Brain microvascular endothelial cell (primary cell): ENCODE data around the gene GNA12.

Source experiments
- DNase-seq: peaks from one replicate; pipeline ENCODE4 v3.0.0-alpha.2; 2020
- H3K27ac ChIP-seq: fragments of 250-450 bp; sonication (Bioruptor Pico); 2 replicates; pipeline ENCODE4 v1.5.1; 2020; ENCODE audit warnings: mild to moderate bottlenecking, moderate library complexity
- H3K27me3 ChIP-seq: fragments of 250-450 bp; sonication (Bioruptor Pico); replicated peaks from 2 replicates; pipeline ENCODE4 v1.5.1; 2020; ENCODE audit warnings: mild to moderate bottlenecking
- H3K36me3 ChIP-seq: fragments of 250-450 bp; sonication (Bioruptor Pico); replicated peaks from 2 replicates; pipeline ENCODE4 v1.5.1; 2020; ENCODE audit warnings: mild to moderate bottlenecking
- H3K4me3 ChIP-seq: 2 replicates; pipeline ENCODE4 v1.5.1; 2011; ENCODE audit warnings: low read depth, mild to moderate bottlenecking, control low read depth, low read length, moderate library complexity
- CTCF ChIP-seq: IDR thresholded peaks from 2 replicates; pipeline ENCODE4 v1.5.1; 2011; ENCODE audit warnings: low read depth, mild to moderate bottlenecking, moderate library complexity, low read length, control low read depth, inconsistent platforms; ENCODE audit errors: missing control alignments
- in situ Hi-C: cut with HindIII; loops from 2 replicates; pipeline ENCODE4 v1.10.0; 2017; ENCODE audit warnings: low sequenced_read_pairs, low pct_ligation_motif_present

GNA12 gene

GRCh38 chr7:2879354-2879753 is 35.2 kb upstream of the GNA12 start:
- no peak overlapping the region for H3K4me3 ChIP-seq
- no peak for TF ChIP-seq CTCF
- H3K36me3 ChIP-seq, result no peaks in the 10 kb centered on the region
- in situ Hi-C loops, result no loop called here
- no peak for DNase-seq
- no peak overlapping the region for H3K27ac ChIP-seq
- H3K27me3 ChIP-seq, result no peaks in the 10 kb centered on the region

- Histone ChIP-seq H3K4me3 (no peak overlapping the region), H3K36me3 (no peaks in the 10 kb centered on the region), H3K27ac (no peak overlapping the region), H3K27me3 (no peaks in the 10 kb centered on the region)
- no peak for TF ChIP-seq CTCF
- in situ Hi-C loops, result no loop called here
- no peak for DNase-seq
These were observed 34.2 kb upstream of the GNA12 start for GRCh38 chr7:2878306-2878705.

GRCh38 chr7:2876031-2876731 is 32.1 kb upstream of the GNA12 start:
- in situ Hi-C loops, result no loop called here
- H3K27me3 ChIP-seq, result no peaks in the 10 kb centered on the region
- TF ChIP-seq CTCF, result no peak
- H3K36me3 ChIP-seq, result no peaks in the 10 kb centered on the region
- H3K4me3 ChIP-seq, result no peak overlapping the region
- H3K27ac ChIP-seq, result no peak overlapping the region
- DNase-seq, result peak; percentile 86

GRCh38 chr7:2873686-2874551 is 29.8 kb upstream of the GNA12 start:
- H3K36me3 ChIP-seq, result no peaks in the 10 kb centered on the region
- no peaks in the 10 kb centered on the region for H3K27me3 ChIP-seq
- peak; percentile 88 for DNase-seq
- in situ Hi-C loops, result no loop called here
- H3K4me3 ChIP-seq, result no peak overlapping the region
- peak overlapping the region; percentile 100 for H3K27ac ChIP-seq
- TF ChIP-seq CTCF, result no peak

GRCh38 chr7:2873146-2873545 is 29.0 kb upstream of the GNA12 start:
- no peak overlapping the region for H3K4me3 ChIP-seq
- peak overlapping the region; percentile 100 for H3K27ac ChIP-seq
- no peaks in the 10 kb centered on the region for H3K36me3 ChIP-seq
- in situ Hi-C loops, result no loop called here
- TF ChIP-seq CTCF, result no peak
- H3K27me3 ChIP-seq, result no peaks in the 10 kb centered on the region
- DNase-seq, result no peak
